NCI-H187 treated with DMSO at 0.1 percent for 48 hours (cell line): Measurements from ENCODE around the gene DCAF7.

Experiments used
- DNase-seq: peaks from one replicate; lab custom pipeline; 2025; lab: John Stamatoyannopoulos, UW

Gene DCAF7

GRCh38 chr17:63544467-63545301 is 5.6 kb upstream of the DCAF7 start:
- DNase-seq, result no peak

GRCh38 chr17:63546308-63547082 is 3.8 kb upstream of the DCAF7 start:
- DNase-seq, result no peak

GRCh38 chr17:63547083-63547523 is 3.2 kb upstream of the DCAF7 start:
- DNase-seq, result no peak

GRCh38 chr17:63549289-63549945 is 860 bp upstream of the DCAF7 start:
- DNase-seq, result no peak

GRCh38 chr17:63550817-63551639 is 751 bp downstream of the DCAF7 start:
- DNase-seq, result no peak

GRCh38 chr17:63552211-63552610 is 1.9 kb downstream of the DCAF7 start:
- no peak for DNase-seq

- DNase-seq, result no peak
These were observed 5.4 kb downstream of the DCAF7 start for GRCh38 chr17:63555500-63556156.

GRCh38 chr17:63557416-63557815 is 7.1 kb downstream of the DCAF7 start:
- DNase-seq, result no peak

GRCh38 chr17:63558441-63558840 is 8.2 kb downstream of the DCAF7 start:
- DNase-seq, result no peak

- no peak for DNase-seq
These were observed 11.5 kb downstream of the DCAF7 start for GRCh38 chr17:63561819-63562218.

GRCh38 chr17:63563339-63563738 is 13.1 kb downstream of the DCAF7 start:
- no peak for DNase-seq

- DNase-seq, result no peak
These were observed 14.3 kb downstream of the DCAF7 start for GRCh38 chr17:63564562-63564961.

- DNase-seq, result no peak
These were observed 17.0 kb downstream of the DCAF7 start for GRCh38 chr17:63567229-63567628.

- no peak for DNase-seq
These were observed 18.3 kb downstream of the DCAF7 start for GRCh38 chr17:63568563-63568962.

GRCh38 chr17:63571632-63572310 is 21.5 kb downstream of the DCAF7 start:
- no peak for DNase-seq

- DNase-seq, result no peak
These were observed 23.4 kb downstream of the DCAF7 start for GRCh38 chr17:63573634-63574033.

- no peak for DNase-seq
These were observed 27.9 kb downstream of the DCAF7 start for GRCh38 chr17:63578027-63578768.

GRCh38 chr17:63578769-63579111 is 28.5 kb downstream of the DCAF7 start:
- DNase-seq, result no peak

GRCh38 chr17:63579633-63580032 is 29.4 kb downstream of the DCAF7 start:
- DNase-seq, result no peak

GRCh38 chr17:63587770-63588169 is 37.5 kb downstream of the DCAF7 start:
- DNase-seq, result no peak
